CD4-positive, alpha-beta T cell treated with Interleukin-1 beta for 1 hour (primary cell): Measurements from ENCODE around the gene PRDM5.
"Not testable (repeated sequence)": the region's sequence is repeated elsewhere in the genome, so short reads cannot be mapped to it uniquely, and the experiment has no call there.

ENCODE experiments used
- DNase-seq, 2 donors: peaks; one replicate each; pipeline ENCODE4 v3.0.0-alpha.2; 2020 to 2022

Gene PRDM5

GRCh38 chr4:120692964-120693363, 229.6 kb downstream of the PRDM5 start:
- DNase-seq, result no peak

GRCh38 chr4:120691536-120691935, 231.0 kb downstream of the PRDM5 start:
- DNase-seq, result no peak

GRCh38 chr4:120691106-120691505, 231.4 kb downstream of the PRDM5 start:
- DNase-seq, result no peak

- DNase-seq, result no peak
Observed at GRCh38 chr4:120688791-120689190, 233.7 kb downstream of the PRDM5 start.

- DNase-seq, result no peak
Observed at GRCh38 chr4:120685756-120686278, 236.7 kb downstream of the PRDM5 start.

GRCh38 chr4:120683897-120684540, 238.5 kb downstream of the PRDM5 start:
- no peak for DNase-seq

GRCh38 chr4:120682981-120683380, 239.5 kb downstream of the PRDM5 start:
- DNase-seq, result no peak

GRCh38 chr4:120680647-120681228, 241.8 kb downstream of the PRDM5 start:
- no peak for DNase-seq

- DNase-seq, result no peak
Observed at GRCh38 chr4:120673696-120674095, 248.8 kb downstream of the PRDM5 start.

GRCh38 chr4:120672558-120673147, 249.9 kb downstream of the PRDM5 start:
- no peak for DNase-seq

- no peak for DNase-seq
Observed at GRCh38 chr4:120672076-120672475, 250.4 kb downstream of the PRDM5 start.

GRCh38 chr4:120671538-120671937, 251.0 kb downstream of the PRDM5 start:
- DNase-seq, result no peak

- DNase-seq, result no peak
Observed at GRCh38 chr4:120667102-120667501, 255.4 kb downstream of the PRDM5 start.

- DNase-seq, result no peak
Observed at GRCh38 chr4:120664851-120665250, 257.7 kb downstream of the PRDM5 start.

GRCh38 chr4:120659616-120660170, 262.8 kb downstream of the PRDM5 start:
- DNase-seq, result no peak

GRCh38 chr4:120658772-120659171, 263.8 kb downstream of the PRDM5 start:
- DNase-seq, result no peak

GRCh38 chr4:120653804-120654573, 268.5 kb downstream of the PRDM5 start:
- no peak for DNase-seq

GRCh38 chr4:120648336-120648735, 274.2 kb downstream of the PRDM5 start:
- not testable (repeated sequence) for DNase-seq
